CD4-positive, alpha-beta T cell treated with Interleukin-12 subunit alpha and Interleukin-12 subunit beta, for 1 hour (primary cell): ENCODE data around the gene FOXL1.

Experiments used
- DNase-seq: peaks from one replicate; pipeline ENCODE4 v3.0.0-alpha.2; 2020

FOXL1 gene

DNA sequence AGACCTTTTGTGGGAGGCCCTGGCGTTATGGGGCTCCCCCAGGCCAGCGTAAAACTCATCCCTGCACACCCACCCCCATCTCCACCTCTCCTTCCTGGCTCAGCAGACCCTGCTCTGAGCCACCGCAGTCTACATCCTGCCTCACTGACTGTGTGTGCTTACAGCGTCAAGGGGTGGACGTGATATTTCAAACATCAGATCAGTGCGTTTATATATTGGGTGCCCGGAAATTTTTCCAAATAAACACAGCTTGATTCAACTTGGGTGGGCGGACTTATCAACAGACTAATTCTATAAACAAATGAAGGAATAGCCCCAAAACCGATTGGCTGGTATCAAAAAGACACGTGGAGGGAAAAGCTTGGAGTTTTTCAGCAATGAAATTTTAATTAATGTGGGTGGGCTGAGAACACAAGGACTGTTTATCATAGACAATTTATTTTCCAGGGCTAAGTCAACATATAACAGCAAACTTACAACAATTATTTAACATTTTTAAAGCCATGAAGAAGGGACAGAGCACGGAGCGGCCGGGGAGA lies at the start of gene FOXL1:
Gene FOXL1 (plus strand): TSS at position 489 of the 539 bp plus-strand sequence. CDS start 175 bp downstream, outside the sequence.
- DNase-seq: no peak

DNA sequence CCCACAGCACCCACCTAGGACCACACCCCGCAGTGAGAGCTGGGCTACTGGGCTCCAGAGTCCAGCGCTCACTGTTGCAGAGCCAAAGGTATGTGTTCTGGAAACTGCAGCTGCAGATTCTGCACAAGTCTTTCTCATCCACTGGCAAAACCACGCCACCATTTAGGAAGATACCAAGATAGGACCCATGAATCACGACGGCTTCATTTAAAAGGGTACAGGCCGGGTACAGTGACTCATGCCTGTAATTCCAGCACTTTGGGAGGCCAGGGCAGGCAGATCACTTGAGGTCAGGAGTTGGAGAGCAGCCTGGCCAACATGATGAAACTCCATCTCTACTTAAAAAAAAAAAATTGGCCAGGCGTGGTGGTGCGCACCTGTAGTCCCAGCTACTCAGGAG lies 49.2 kb upstream of the FOXL1 start:
- DNase-seq: no peak

- DNase-seq: no peak
Measured at GRCh38 chr16:86530251-86531190, 47.8 kb upstream of the FOXL1 start.

GRCh38 chr16:86531191-86531545 lies 47.2 kb upstream of the FOXL1 start:
- DNase-seq: no peak

DNA sequence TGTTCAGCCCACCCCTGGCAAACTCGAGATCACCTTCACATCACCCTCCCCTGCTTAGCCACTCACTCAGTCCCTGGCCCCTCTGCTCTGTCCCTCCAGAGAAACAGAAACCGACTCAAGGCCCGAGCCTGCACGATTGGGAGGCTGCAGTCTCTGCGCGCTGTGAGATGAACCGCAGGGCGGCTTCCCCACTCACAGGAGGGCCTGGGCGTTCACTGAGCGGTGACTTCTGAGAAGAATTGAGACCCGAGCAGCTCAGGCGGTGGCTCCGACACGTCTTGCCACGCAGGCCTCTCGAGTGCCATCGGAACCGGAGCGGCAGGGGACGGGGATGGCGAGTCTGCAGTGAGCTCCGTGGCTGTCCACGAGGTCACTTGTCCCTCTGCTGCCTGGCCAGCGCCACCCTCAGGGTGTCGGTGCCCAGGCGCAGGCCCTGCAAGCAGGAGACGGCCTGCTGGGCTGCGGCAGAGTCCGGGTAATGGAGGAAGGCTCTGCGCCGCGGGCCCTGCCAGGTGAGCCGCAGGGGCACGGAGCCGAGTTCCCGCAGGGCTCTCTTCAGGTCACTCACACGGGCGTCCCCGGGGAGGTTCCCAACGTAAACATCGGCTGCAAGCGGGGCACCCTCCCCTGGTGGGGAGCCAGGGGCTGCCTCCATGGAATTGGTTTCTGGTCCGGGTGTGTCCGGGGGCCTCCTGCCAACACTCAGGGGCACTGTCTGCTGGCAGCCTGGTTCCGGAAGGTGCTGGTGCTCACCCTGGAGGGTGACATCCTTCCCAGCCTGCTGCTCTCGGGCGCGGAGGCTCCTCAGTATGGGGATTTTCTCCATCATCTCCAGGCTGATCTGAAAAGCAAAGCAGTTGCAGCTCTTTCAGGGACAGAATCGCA lies 46.5 kb upstream of the FOXL1 start:
- DNase-seq: no peak

- no peak for DNase-seq
Measured at GRCh38 chr16:86532526-86532815, 45.9 kb upstream of the FOXL1 start.

DNA sequence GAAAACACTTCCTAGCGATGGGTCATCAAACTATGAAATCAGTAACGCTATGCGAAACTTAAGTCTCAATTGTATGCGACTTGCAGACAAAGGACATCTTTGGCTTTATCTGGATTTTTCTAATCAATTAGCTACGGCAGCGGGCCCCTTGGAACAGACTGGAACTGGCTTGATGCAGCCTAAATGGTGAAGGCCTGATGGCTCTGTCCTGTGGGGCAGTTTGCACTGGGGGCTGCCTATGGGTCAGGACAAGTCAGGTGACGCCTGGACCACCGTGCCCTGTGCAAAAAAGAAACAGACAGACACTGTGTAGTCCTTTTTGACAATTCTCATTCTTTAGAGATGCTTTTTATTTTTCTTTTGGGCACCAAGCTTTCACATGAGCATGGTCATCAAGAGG lies 45.3 kb upstream of the FOXL1 start:
- DNase-seq: no peak

DNA sequence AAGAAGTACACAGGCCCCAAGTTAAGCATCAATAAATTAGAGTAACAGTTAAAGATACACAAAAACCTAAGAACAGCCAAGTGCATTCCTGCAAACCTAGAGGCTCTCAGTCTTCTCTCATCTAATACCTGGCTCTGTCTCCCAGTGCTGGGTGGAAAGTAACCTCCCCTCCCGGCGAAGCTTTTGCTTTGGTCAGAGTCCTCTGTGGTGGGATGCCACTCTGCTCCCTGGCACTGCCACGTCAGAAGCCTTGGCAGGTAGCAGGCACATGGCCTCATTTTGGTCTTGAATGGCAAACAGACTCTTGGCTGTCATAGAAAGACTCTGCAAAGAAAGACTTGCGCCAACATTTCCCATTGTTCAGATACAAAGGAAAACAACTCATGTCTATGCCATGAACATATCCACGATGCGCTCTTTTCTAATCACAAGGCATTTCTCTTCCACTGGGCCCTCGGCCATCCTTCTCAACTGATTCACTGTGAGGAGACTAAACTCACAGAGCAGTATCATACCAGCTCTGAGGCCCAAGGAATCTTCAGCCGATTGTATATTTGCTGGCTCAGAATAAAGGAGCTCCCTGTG lies 44.5 kb upstream of the FOXL1 start:
- DNase-seq: no peak

GRCh38 chr16:86534779-86535615 lies 43.4 kb upstream of the FOXL1 start:
- DNase-seq: no peak

DNA sequence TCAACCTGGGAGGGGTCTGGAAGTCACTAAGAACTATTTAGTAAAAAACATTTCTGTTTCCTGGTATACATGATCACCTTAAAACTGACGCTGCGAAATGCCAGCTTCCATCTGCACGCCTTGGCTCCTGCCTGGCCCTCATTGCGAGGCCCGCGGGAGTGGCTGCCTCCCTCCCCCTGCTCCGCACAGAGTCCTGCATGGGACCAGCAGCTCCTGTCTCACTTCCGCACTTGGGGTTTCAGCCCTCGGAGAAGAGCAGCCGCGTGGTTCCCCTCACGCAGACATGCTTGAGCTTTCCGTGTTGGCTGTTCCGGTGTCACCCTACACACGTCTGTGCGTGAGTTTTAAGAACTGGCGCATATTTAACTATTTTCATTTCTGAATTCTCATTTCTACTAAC lies 41.7 kb upstream of the FOXL1 start:
- DNase-seq: no peak

DNA sequence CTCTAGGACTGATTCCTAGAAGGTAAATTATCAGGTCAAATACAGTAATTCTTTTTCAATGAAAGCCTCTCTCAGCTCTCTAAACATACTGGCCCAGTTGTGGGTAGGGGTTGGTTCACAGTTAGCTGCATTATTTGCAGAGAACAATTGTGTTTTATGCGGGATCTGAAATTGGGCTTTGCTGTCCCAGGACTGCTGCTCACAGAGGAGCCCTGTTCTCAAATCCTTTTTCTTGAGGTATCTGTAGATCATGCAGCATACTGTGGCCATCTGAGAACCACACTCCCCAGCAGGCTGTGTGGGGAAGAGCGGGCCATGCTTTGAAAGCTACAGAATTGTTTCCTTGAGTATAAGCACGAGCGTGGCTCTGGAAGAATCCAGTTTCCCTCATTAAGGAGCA lies 40.9 kb upstream of the FOXL1 start:
- no peak for DNase-seq

DNA sequence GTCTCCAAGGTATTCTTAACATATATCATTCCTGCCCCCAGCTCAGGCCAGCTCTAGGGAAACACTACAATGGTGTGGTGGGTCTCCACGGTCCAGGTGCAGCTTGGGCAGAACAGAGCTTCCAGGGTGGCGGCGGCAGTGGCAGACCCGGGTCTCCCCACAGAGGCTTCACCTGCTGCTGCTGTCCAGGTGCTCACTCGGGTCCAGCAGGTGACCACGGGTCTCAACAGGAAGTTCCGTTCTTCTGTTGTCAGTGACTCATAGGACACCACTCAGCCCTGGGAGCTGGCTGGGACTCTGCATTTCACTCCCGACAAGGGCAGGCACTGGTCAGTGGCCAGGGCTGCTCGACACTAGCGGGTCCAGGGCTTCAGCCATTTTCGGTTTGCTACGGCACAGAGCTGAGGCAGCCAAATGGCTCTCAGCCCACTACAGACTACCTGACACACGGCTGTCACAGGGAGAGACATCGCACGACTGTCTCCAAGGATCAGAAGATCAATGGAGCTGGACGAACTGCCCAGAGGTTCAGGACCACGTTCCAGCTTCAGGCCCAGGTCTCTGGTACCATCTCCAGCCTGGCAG lies 40.1 kb upstream of the FOXL1 start:
- no peak for DNase-seq

DNA sequence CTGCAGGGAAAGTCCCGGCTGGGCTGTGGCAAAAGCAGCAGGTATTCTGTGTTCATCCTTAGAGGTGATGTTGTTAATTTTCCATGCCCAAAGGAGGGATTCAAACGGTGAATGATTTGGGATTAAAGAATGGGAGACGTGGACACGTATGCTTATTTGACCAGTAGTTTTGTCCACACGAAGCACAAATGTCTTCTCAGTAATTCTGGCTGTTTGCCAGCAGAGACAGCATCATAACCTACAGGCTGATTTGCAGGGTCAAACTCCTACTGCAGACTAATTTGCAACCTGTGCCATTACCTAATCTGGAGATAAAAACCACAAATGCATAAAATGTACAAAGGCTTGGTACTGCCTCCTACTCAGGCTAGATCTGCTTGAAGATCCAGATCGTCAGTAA lies 37.5 kb upstream of the FOXL1 start:
- no peak for DNase-seq

GRCh38 chr16:86541560-86541959 lies 36.8 kb upstream of the FOXL1 start:
- no peak for DNase-seq

GRCh38 chr16:86542756-86543750 lies 35.3 kb upstream of the FOXL1 start:
- DNase-seq: no peak

GRCh38 chr16:86545481-86545880 lies 32.9 kb upstream of the FOXL1 start:
- DNase-seq: no peak

GRCh38 chr16:86545954-86546637 lies 32.3 kb upstream of the FOXL1 start:
- DNase-seq: no peak

DNA sequence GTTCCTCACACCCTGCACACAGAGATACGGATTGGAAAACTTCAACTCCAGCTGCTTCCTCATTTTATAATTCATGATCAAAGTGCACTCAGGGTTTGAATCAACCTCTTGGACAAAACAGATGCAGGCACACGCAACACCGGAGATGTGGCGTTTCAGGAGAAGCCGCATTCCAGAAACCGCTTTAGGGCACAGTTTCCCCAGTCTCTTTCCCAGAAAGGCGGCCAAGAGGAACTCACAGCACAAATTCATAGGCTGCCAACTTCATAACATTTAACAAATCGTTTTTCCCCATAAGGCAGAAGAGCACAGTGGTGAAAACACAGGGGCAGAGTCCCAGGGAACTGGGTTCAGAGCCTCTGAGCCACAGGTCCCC lies 31.7 kb upstream of the FOXL1 start:
- DNase-seq: no peak

- no peak for DNase-seq
Measured at GRCh38 chr16:86547286-86547685, 31.1 kb upstream of the FOXL1 start.
